Cardiac septum (tissue), 1 donor: Measurements from ENCODE around the gene THUMPD1. TPM values are rescaled to one million over a fixed set of nuclear protein-coding genes. Genes with fewer than 3 reads are reported as not detected.
"Not testable (repeated sequence)": the region's sequence is repeated elsewhere in the genome, so short reads cannot be mapped to it uniquely, and the experiment has no call there.

Source experiments
- DNase-seq: peaks from one replicate; pipeline ENCODE4 v3.0.0-alpha.2; 2020; ENCODE audit warnings: low spot score
- intact Hi-C: fragments of 100-400 bp; cut with DNase I; formaldehyde crosslinking; loops from one replicate; pipeline ENCODE4 v1.14.0; 2022
- total RNA-seq: library from RNA; stranded (reverse); fragmentation: NEBNext Ultra II Directional; extraction: Animal tissue kit (Norgen Biotek cat#: 25700); gene quantifications from one replicate; pipeline ENCODE4 v1.2.1, GENCODE V29; 2021
- donor health status: DM: no; HTN: no; CAD: no.

The THUMPD1 gene
- total RNA-seq, 1 donor from 2014 or later, result 17.5 TPM

GRCh38 chr16:20753727-20754126, 12.1 kb upstream of the THUMPD1 start:
- DNase-seq, result no peak
- intact Hi-C loops, result no loop called here

DNA sequence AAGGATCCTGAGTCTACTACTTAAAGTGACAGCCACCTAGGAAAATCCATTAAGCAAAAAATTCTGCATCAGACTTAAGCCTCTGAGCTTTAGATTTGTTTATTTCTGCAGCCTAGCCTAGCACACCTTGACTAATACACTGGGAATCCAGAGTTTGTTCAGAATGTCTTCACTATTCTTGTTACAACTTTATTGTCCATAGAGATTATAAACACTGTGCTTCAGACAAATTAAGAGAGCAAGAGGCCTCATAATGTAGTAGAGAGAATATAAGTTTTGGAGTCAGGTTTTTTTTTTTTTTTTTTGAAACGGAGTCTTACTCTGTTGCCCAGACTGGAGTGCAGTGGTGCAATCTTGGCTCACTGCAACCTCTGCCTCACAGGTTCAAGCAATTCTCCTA, 8.9 kb upstream of the THUMPD1 start:
- intact Hi-C loops, result no loop called here
- DNase-seq, result no peak

DNA sequence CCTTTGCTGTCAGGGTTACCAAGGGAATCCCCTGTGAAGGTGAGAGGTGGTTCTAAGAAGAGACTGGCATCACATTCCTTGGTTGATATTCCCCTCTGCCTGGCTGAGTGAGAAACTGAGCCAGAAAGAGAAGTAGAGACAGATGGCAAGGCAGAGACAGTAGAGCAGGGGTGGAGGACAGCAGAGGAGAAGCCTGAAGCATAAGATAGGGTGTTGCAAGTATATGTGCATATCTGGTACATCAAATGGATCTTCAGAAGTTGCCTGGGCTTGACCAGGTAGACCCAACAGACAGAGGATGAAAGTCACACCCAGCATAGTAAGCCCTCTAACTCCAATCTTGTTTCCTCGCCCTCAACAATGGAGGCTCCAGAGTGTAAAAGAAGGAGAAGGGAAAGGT, 7.9 kb upstream of the THUMPD1 start:
- intact Hi-C loops, result loop anchor here (10.0 kb wide), 1 partner anchor 145 kb away; no protein-coding TSS in a partner anchor
- no peak for DNase-seq

- intact Hi-C loops, result loop anchor here (10.0 kb wide), 1 partner anchor 148 kb away; no protein-coding TSS in a partner anchor
- DNase-seq, result no peak
Measured at GRCh38 chr16:20747030-20747816, 5.6 kb upstream of the THUMPD1 start.

DNA sequence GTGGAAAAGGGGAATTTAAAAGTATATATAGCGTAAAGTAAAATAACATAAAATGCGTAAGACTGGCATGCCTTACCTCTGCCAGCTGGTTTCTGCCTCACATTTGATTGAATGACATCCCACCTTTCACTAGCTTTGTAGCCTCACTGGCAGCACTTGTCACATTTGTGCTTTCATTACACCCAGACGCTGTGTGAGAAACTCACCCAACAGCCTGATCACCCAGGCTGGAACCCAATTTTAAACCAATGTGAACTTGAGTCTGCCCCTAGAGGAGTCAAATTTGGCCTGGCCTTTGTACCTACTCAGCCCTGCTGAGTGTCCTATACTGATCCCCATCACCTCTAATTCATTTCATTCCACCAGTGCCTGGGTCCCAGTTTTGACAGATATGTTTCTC, 4.8 kb upstream of the THUMPD1 start:
- intact Hi-C loops, result loop anchor here (10.0 kb wide), 1 partner anchor 148 kb away; no protein-coding TSS in a partner anchor

DNA sequence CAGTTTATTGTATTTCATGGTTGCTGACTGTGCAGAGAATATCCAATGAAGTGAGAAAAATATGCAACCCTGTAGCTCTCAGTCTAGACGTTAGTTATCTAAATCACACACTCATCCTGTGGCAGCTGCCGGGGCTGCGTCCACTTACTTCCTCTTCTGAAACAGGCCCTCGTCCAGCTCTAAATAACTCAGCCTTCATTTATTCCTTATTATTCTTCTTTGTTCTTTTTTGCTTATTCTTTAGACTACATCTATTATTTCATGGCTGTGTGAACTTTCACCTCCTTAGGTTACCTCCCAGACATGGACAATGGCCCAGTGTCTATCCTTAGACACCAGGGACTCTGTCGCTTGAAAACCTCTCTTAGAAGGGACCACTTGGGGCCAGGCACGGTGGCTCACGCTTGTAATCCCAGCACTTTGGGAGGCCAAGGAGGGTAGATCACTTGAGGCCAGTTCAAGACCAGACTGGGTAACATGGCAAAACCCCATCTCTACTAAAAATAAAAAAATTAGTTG, 3.4 kb upstream of the THUMPD1 start:
- intact Hi-C loops, result loop anchor here (10.0 kb wide), 1 partner anchor 150 kb away; no protein-coding TSS in a partner anchor
- no peak for DNase-seq

More for the DNA sequence above, 4.8 kb upstream of the THUMPD1 start:
- no peak for DNase-seq

- DNase-seq, result no peak
- intact Hi-C loops, result loop anchor here (10.0 kb wide), 1 partner anchor 151 kb away; no protein-coding TSS in a partner anchor
Measured at GRCh38 chr16:20743591-20743990, 2.0 kb upstream of the THUMPD1 start.

DNA sequence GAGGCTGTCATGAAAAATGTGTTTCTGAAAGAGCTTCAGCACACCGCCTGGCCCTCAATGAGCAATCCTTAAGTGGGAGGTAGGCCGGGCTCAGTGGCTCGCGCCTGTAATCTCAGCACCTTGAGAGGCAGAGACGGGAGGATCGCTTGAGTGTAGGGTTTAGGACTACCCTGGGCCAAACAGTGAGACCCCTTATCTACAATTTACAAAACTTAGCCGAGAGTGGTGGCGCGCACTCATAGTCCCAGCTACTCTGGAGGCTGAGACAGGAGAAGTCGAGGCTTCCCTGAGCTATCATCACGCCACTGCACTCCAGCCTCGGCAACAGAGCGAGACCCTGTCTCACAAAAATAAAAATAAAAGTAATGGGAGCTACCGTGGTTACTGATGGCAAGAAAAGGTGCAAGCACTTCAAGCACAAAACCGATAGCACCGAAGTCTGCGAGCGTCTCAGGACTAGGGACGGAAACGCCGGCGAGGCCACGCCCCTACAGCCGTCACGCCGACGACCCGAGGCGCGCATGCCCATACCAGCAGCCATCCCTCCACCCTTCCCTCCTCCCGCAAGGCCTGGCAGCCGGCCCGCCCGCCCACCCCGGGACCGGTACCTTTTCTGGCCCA, 607 bp downstream of the THUMPD1 start:
- peak; percentile 96 for DNase-seq
- intact Hi-C loops, result loop anchor here (2.0 to 10.0 kb wide), 2 partner anchors 66 to 154 kb away; partner anchors contain the start of genes ERI2 and REXO5

DNA sequence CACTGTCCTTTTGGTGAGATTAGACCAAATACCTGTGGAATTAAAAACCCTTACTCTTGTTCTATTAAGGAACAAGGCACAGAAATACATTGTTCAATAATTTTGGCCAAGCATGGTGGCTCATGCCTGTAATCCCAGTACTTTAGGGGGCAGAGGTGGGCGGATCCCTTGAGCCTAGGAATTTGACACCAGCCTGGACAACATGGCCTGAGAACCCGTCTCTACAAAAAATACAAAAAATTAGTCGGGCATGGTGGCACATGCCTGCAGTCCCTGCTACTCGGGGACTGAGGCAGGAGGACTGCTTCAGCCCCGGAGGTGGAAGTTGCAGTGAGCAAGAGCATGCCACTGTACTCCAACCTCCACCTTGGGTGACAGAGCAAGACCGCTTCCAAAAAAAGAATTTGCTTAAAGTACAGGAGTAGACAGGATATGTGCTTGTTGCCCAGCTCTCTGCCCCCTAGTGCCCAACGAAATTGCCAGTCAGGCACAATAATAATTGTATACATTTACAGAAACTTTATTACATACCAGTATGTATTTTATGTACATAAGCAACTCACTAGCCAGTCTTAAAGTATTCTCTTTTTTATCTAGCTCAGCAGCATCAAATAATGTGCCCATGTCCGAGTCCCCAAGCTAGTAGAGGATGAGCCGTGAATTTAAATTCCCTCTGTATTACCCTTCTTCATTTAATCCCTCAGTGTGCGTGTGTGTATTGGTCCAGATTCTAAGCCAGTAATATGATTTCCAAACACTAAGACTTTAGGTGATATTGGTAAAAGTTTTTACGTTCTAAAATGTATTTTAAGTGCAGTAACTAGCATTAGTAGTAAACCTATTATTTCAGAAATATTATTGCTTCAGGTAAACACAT, 1.4 kb downstream of the THUMPD1 start:
- no peak for DNase-seq
- intact Hi-C loops, result loop anchor here (2.0 to 10.0 kb wide), 2 partner anchors 67 to 155 kb away; partner anchors contain the start of genes ERI2 and REXO5

GRCh38 chr16:20735490-20735889, 6.1 kb downstream of the THUMPD1 start:
- no peak for DNase-seq
- intact Hi-C loops, result no loop called here

GRCh38 chr16:20734782-20735181, 6.8 kb downstream of the THUMPD1 start:
- intact Hi-C loops, result no loop called here
- no peak for DNase-seq

GRCh38 chr16:20734056-20734455, 7.6 kb downstream of the THUMPD1 start:
- DNase-seq, result no peak
- intact Hi-C loops, result no loop called here

- intact Hi-C loops, result no loop called here
- no peak for DNase-seq
Measured at GRCh38 chr16:20729141-20729540, 12.5 kb downstream of the THUMPD1 start.

- no peak for DNase-seq
- intact Hi-C loops, result no loop called here
Measured at GRCh38 chr16:20727181-20727580, 14.4 kb downstream of the THUMPD1 start.

- DNase-seq, result no peak
- intact Hi-C loops, result no loop called here
Measured at GRCh38 chr16:20726661-20727060, 15.0 kb downstream of the THUMPD1 start.

GRCh38 chr16:20720251-20720650, 21.4 kb downstream of the THUMPD1 start:
- intact Hi-C loops, result no loop called here
- DNase-seq, result no peak

DNA sequence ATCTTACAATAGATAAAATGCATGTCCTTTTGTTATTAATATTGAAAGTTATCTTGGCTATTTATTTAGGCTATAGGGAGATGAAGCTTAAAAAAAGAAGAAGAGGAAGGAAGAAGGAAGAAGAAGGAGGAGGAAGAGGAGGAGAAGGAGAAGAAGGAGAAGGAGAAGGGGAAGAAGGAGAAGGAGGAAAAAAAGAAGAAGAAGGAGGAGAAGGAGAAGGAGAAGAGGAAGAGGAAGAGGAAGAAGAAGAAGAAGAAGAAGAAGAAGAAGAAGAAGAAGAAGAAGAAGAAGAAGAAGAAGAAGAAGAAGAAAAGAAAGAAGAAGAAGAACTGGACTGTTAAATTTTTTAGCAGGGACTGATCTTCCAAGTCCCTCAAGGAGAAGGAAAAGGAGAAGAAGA, 23.9 kb downstream of the THUMPD1 start:
- intact Hi-C loops, DNase-seq: not testable (repeated sequence)

GRCh38 chr16:20711277-20711911, 30.2 kb downstream of the THUMPD1 start:
- intact Hi-C loops, result no loop called here
- no peak for DNase-seq

GRCh38 chr16:20708129-20708528, 33.5 kb downstream of the THUMPD1 start:
- DNase-seq, intact Hi-C loops: not testable (repeated sequence)
